GM21447 (cell line): Measurements from ENCODE around the gene RTTN.
"Not testable (repeated sequence)": the region's sequence is repeated elsewhere in the genome, so short reads cannot be mapped to it uniquely, and the experiment has no call there.

Source experiments
- ATAC-seq: cut with Tn5 transposase; IDR thresholded peaks from one replicate; pipeline ENCODE4 v1.9.1; 2021; ENCODE audit not compliant: unreplicated experiment

Gene RTTN

DNA sequence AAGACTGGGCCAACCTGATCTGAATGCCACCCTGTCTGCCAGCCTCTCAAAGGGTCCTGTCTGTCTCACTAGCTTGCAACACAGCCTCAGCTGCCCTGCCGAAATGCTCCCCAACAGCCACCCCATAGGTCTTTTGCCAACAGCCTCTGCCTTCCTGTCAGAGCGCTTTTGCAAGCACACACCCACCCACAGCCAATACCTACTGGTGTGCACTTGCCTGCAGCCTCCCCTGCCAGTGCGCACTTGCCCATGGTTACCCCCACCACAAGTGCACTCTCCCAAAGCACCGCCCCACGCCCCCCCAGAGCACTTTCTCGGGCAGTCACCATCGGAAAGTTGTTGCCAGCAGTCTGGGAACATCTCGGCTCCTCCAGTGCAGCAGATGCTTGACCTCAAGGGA is 48.6 kb downstream of the RTTN start:
- ATAC-seq: no peak

DNA sequence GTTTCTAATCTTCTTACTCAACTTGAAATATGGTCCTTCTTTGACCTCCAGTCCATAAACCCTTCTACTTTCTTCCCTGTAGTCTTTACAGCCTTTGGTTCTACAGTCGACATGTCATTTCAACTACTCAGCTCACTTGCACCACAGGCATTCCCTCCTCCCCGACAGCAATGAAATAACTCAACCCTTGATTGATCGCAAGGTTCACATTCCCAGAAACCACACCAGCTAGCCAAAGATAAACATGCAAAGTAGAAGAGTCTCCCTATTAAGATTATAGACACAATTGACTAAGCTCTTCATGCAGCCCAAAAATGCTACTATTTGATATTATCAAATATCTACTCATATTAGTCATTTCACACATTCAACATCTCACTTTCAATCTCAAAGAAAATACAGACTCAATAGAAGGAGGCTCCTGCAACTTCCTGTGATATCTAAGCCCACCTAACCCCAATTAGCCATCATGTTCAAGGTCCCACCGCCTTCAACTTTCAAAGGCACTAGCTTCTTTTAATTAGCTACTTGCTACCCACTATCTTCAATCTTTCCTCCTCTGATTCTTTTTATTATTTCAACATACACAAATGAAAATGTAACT is 50.8 kb downstream of the RTTN start:
- ATAC-seq: no peak

DNA sequence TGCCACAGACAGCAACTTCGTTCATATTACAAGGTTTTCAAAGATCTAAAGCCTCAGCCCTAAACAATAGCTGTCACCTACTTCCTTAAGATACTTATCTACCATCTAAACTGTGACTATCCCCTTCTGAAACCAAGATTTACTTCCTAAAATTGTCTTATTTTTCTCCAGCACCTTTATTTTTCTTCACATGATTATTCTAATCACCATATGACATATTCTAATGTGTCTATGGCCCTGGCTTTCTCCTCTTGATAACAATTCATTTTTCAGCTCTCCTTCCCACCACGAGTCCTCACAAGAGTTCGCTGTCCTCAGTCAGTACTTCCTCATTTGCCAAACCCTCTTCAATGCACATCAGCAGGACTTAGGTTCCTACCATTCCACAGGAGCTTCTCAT is 53.9 kb downstream of the RTTN start:
- peak; percentile 53 for ATAC-seq

DNA sequence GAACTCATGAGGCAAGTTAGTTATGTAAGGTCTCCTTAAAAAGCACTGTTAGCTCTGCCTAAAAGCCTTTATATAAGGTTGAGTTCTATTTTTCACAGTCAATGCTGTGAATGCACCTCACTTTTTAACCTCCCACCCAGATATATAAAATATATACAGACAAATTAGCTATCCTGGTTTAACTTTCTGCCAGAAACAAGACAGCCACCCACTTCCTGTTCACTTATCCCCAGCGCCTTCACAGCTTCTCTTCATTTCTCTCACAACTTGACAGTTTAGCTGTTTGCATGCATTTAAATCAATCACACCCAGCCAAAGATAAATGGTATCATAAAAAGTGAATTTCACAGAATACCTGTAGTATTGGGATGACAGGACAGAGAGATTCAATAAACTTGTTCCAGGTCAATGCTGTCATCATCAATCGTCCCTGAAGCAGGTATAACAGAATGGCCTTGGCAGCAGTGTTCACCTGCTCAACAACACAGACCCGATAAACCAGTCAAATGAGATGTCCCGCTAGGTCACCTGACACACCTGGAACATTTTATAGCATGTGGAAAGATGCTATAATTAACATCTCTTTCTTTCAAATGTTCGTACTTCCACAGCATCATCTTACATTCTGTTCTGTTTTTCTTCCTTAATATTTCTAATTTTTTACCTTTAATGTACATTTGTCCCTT is 55.7 kb downstream of the RTTN start:
- ATAC-seq: no peak

DNA sequence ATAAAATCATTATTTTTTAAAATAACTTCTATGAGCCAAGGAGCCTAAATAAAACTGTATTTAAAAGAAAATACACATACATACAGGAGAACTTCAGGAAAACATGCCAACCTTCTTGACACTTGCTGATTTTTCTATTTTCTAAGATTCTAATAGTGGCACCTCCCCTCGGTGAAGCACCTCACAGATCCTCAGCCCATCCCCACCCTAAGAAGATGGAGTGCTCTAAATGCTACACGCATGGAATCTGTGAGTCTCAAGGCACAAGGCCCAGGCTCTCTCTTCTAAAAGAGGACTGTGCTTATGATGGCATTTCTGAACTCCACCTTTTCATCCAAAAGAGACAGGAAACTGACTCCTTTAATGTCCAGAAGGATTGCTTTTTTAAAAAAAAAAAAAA is 56.3 kb downstream of the RTTN start:
- ATAC-seq: no peak

DNA sequence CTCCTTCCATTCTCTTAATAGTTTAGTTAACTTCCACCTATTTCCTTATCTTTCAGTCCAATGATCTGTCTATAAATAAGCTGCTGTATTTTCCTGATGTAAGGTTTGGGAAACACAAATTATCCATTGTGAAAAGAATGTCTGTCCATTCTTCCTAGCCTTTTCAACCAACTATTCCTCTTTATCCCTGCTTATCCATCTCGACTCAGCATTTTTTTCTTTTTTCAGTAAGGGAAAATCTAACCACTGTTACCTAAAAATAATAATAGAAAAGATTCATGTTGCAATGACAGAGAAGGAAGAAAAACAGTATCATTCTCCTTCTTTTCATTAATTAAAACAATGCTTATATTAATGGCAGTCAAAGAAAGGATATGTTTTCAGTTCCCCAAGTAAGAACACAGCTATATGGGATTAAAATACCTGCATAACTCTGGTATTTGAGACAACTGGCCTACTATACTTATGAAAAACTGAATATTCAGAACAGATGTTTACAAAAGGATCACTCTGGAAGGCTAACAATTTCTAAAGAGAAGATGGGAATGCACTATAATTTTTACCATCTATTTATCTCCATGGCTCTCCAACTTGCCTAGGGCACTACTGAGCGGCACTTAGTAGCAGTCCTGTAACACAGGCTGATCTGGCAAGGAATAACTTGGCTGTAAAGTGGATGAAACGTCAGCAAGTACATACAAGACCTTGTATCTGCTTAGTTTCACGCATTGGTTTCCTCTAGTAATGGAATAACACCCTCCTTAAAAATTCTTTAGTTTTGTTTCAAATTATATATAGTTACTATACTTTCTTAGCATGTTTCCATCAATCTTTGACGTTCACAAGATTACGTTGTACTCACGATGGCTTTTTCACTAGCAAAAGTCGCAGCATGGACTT is 57.2 kb downstream of the RTTN start:
- no peak for ATAC-seq

DNA sequence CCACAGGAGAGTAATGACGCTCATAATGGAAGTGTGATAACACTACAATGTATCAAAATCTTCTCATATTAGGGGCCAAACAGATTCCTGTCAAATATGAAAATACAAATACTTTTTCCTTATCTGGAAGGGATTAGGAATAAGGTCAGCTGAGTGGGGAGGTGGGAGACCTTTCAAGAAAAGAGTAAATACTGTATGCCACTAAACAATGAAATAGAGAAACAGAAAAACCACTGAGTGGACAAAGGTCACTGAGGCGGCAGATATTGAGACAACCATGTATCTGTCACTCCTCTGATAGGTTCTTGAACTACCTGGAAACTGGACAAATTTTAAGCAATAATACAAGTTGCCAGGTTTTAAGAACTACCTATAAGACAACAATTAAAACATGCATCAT is 59.3 kb downstream of the RTTN start:
- ATAC-seq: no peak

DNA sequence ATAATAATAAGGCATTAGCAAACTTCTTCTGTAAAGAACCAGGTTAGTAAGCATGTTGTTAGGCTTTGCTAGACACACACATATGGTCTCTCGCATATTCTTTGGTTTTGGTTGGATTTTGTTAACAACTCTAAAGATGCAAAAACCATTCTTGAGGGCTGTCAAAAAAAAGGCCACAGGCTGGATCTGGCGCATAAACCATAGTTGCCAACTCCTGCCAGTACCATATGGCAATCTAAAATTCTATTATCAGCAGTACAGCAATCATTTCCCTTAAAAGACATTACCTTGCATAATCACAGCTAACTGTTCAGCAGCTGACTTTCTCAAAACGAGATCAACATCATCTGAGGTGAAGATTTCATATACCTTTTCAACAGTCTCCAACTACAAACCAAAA is 63.5 kb downstream of the RTTN start:
- no peak for ATAC-seq

DNA sequence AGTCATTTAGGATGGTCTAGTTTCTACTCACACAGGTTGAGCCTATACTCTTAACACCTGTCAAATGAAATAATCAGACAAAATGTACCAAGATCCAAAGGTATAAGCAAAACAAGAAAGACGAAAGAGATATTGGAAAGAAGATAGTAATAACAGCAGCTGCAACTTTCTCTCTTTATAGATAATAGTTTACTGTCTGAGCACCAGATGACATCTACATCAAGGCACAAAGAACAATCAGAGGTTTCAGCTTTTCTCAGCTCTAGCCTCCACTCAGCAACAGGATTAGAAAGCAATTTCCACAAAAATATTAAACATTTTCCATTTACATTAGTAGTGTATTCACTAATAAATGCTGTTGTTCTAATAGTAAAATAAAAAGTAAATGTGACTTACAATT is 66.3 kb downstream of the RTTN start:
- no peak for ATAC-seq

DNA sequence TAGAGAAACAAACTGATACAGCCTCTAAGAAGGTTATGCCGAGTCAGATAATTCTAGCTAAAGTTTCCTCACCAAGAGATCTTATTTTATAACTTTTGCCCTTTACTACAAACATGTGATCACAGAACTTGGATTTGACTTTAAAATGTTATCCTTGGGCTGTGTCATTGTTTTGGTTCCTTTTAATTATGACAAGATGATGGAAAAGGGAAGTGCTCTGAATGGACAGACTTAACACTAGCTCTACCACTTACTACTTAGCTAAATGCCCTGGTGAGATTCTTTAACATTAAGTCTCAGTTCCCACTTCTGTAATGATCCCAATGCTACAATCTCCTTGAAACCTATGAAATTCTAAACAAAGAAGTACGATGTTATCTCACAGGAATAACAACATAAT is 69.9 kb downstream of the RTTN start:
- ATAC-seq: no peak

DNA sequence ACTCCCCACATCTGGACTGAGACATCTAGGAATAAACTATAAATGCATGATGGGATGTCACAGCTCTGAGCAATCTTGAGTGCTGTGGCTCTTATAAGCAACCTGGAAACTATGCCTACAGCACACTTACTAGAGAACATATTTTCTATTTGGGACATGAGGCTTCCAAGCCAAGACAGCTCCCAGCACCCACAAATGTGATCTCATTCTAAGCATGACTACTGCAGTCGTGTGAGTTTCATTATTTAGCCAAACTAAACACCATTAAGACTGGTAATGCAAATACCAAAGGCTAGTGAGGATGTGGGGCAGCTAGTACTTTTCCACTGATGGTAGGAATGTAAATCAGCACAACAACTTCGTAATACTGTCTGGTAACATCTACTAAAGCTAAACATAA is 72.5 kb downstream of the RTTN start:
- ATAC-seq: no peak

DNA sequence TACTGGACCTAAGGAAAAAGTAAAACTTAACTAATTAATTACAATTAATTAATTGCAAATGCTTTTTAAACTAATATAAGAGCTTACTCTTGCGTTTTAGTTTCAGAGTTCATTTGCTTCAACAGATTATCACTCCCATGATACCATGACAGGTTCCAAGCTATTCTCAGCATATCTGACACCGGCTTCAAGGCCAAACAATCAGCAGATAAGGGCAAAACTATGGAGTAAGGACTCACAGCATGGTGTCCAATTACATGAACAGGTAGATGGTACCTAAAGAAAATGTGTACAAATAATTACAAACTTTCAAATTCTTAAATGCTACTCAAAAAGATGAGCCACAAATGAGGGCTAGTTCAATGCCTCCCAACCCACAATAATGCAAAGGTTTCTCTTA is 77.2 kb downstream of the RTTN start:
- no peak for ATAC-seq

DNA sequence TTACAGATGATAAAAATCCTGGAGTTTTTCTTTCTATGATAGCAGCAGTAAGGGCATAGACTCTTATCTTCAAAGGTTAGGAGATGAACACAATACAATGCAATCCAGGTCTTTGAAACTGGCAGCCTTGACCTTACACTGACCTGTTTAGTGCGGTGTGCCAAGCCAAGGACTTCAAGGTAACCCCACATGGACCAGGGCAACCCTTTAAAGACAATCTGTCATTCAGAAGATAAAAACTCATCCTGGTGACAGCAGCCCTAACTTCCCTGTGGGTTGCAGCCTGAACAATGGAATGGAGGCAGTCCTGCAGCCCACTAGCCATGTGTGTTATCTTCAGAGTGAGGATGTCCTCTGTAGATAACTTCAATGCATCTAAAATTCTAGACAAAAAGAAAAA is 78.1 kb downstream of the RTTN start:
- no peak for ATAC-seq

DNA sequence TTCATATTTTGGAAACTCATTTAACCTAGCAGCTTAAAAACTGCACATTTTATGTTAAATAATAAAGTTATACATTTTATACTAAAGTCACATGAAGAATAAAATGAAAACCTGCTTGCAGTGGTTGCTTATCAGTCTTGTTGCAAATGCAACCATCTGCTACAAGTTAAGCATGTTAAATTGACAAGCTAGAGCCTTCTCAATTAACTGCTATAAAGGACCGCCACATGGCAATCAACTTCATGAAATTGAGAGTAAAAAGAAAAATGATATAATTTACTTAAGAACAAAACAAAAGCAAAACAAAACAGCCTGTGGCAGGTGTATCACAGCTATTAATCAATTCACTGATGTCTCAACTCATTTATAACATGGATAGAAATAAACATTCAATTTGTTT is 78.7 kb downstream of the RTTN start:
- no peak for ATAC-seq

DNA sequence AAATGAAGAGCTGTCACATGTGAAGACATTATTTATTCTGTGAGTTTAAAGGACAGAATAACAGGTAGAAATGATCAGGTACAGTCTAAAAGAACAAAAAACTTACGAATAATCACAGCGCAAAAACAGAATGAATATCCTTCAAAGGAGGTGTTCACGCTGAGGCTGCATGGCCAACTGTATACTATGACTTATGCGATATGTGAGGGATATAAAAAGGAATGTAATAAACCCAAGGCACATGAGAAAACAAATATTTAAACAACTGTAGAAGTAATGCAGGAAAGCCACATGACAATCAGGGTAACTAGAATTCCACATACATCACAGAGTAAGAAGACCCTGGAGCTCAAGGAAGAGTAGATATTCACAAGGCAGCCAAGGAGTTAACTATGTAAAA is 81.3 kb downstream of the RTTN start:
- no peak for ATAC-seq

DNA sequence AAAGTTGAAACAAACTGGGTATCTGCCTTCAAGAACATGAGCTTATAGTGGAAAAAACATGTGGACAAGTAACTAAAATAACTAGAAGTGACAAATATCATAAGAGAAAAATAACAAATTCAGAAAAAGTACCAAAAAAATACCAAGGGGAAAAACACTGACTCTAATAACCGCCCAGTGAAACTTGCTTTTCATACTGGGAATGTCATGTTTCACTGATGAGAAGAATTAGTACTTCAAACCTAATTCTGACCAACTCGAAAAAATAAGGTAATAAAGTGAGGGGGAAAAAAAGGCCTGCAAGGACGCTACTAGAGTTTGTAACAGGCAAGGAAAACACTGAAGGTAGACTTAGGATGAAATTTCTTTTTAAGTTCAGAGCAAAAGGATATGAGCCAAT is 83.6 kb downstream of the RTTN start:
- ATAC-seq: no peak

DNA sequence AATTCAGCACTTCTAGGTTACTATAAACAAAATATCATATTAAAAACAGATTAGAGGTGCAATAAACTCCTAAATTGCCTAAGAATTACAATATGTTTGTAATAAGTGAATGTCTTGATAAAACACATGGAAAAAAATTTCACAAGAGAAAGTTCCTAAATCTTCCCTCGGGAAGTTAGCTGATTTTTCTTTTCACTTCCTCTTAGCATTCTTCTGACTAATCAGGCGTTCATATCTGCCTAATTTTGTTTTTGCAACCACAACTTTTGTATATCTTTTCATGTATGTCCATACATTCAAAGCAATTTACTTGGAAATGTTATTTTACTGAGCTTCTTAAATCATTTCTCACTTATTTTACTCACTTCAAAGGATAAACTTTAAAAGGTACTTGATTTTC is 88.5 kb downstream of the RTTN start:
- ATAC-seq: no peak

DNA sequence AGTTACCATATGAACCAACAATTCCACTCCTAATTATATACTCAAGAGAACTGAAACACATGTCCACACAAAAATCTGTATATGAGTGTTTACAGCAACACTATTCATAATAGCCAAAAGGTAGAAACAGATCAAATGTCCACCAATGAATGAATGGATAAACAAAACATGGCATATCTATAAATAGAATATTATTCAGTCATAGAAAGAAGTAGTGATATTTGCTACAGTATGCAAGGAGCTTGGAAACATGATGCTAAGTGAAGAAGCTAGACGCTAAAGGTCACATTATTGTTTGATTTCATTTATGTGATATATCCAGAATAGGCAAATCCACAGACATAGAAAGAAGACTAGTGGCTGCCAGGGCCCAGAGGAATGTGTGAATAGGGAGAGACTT is 92.0 kb downstream of the RTTN start:
- no peak for ATAC-seq

DNA sequence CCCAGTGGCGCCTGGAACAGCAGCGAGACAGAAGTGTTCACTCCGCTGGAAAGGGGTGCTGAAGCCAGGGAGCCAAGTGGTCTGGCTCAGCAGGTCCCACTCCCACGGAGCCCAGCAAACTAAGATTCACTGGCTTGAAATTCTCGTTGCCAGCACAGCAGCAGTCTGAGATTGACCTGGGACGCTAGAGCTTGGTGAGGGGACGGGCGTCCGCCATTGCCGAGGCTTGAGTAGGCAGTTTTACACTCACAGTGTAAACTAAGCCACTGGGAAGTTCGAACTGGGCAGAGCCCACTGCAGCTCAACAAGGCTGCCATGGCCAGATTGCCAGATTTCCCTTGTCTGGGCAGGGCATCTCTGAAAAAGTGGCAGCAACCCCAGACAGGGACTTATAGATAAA is 94.8 kb downstream of the RTTN start:
- ATAC-seq: no peak

DNA sequence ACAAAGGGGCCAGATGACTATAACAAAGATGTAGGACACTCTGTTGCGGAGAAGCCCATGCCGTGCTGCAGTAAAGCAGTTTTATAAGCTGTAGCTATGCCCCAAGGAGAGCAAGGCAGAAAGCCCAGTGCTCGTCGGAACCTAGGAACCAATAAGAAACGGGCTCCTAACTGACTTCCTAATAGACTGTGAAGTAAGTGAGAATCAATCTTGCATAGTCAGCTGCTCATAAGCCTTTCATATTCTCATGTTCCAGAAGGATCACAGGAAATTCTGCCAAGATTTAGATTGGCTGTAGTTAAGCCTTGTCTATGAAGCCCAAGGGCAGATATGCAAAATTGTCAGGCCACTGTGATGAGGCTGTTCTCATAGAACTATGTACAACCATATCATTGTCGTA is 98.4 kb downstream of the RTTN start:
- ATAC-seq: no peak

DNA sequence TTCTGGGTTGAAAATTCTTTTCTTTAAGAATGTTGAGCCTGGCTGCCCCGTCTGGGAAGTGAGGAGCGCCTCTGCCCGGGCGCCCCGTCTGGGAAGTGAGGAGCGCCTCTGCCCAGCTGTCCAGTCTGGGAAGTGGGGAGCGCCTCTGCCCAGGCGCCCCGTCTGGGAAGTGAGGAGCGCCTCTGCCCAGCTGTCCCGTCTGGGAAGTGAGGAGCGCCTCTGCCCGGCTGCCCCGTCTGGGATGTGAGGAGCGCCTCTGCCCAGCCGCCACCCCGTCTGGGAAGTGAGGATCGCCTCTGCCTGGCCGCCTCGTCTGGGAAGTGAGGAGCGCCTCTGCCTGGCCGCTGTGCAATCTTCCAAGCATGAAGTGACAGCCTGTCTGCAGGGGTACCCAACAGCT is 102.6 kb downstream of the RTTN start:
- not testable (repeated sequence) for ATAC-seq

DNA sequence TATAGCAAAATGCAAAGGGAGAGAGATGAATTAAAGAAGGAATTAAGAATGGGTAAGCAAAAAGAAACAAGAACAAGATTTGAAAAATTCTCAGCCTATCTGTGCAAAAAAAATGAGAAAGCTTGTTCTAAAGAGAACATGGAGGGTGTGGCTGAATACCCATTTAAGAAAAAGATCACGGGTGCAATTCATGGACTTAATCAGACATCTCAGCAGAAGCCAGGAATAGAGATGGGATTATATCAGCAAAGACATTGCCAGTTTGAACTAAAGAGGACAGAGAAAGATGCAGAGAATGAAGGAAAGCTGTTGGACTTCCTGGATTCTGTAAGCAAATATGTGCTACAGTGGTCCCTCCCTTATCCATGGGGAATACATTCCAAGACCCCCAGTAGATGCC is 115.6 kb downstream of the RTTN start:
- ATAC-seq: no peak
